RKO (cell line): ENCODE results near the gene LDLRAP1.

Source experiments
- DNase-seq: peaks from one replicate; pipeline ENCODE4 v3.0.0-alpha.2; 2016; ENCODE audit warnings: low spot score

Gene LDLRAP1

DNA sequence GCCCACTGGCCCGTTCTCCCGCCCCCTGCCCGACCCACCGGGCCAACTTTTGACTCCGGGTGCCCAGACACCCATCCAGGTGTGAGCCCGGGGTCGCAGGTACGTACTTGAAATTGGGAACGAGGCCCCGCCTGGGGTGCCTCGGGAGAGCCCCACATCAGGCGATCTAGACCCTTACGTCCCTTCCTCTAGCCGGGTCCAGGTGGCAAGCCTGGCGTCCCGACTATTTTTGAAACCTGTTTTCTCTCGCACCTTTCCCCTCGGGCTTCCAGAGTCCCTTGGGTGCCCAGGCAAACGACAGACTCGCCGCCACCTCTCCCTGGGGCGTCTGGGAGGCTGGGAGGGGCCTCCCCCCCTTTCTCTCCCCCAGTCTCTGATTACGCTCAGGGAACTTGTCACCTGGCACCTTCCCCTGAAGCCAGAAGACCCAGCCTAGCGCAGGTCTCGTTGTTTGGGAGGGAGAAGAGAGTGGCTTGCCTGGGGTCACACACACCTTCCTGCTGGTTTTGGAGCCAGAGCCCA, 898 bp downstream of the LDLRAP1 start:
- no peak for DNase-seq

DNA sequence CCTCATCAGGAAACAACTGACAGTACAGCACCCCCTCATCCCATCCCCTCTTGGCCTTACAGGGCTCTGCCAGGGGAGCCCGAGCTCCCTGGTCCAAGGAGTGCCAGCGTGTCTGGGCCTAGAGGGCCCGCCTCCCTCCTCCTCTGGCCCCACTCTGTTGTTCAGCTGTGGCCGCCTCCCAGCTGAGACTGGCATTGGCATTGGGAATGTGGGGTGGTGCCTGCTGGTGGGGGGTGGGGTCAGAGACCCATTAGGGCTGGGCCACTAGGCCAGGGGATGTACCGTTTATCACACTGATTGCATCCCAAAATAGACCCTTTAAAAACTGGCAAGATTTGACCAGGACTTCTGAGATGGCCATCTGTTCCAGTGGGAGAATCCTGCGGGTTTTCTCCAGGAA, 1.4 kb downstream of the LDLRAP1 start:
- peak; percentile 18 for DNase-seq

DNA sequence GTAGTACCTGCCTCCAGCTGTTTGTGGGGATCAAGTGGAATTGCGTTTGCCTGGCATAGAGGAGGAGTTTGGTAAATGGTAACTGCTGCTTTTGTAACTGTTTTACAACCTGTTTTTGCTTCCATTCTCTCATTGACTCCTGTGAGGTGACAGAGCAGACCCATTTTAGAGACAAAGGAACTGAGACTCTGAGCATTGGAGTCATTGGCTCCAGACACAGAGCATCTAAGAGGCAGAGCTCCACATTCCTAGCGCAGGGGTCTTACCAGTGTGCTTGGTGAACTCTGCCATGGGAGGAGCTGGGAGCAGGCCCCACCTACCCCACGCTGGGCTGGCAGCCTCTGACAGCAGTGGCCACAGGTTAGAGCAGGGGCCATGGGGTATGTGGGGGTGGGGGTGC, 2.4 kb downstream of the LDLRAP1 start:
- DNase-seq: no peak

DNA sequence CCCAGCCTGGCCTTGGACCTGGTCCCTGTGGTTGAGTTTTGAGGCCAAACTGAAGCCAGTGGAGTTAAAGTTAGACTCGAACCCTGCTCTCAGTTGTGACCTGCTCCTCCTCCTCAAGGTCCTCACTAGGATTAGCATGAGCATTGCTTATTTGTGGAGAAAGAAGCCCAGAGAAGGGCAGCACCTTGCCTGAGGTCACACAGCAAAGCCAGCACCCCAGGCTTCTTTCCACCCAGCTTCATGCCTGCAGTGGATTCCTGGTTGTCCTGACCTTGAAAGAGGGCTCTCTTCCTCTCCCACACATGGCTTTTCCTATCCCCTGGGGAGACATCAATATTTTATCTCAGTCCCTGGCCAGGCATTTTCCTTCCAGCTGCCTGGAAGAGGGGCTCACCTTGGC, 2.8 kb downstream of the LDLRAP1 start:
- DNase-seq: no peak

DNA sequence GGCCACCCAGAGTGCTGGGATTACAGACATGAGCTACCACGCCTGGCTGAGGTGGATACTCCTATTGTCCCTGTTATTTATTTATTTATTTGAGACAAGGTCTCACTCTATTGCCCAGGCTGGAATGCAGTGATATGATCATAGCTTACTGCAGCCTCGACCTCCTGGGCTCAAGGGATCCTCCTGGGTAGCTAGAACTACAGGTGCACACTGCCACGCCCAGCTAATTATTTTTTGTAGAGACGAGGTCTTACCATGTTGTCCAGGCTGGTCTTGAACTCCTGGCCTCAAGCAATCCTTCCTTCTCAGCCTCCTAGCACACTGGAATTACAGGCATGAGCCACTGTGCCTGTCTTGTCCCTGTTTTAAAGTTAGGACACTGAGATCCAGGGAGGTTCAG, 5.2 kb downstream of the LDLRAP1 start:
- no peak for DNase-seq

DNA sequence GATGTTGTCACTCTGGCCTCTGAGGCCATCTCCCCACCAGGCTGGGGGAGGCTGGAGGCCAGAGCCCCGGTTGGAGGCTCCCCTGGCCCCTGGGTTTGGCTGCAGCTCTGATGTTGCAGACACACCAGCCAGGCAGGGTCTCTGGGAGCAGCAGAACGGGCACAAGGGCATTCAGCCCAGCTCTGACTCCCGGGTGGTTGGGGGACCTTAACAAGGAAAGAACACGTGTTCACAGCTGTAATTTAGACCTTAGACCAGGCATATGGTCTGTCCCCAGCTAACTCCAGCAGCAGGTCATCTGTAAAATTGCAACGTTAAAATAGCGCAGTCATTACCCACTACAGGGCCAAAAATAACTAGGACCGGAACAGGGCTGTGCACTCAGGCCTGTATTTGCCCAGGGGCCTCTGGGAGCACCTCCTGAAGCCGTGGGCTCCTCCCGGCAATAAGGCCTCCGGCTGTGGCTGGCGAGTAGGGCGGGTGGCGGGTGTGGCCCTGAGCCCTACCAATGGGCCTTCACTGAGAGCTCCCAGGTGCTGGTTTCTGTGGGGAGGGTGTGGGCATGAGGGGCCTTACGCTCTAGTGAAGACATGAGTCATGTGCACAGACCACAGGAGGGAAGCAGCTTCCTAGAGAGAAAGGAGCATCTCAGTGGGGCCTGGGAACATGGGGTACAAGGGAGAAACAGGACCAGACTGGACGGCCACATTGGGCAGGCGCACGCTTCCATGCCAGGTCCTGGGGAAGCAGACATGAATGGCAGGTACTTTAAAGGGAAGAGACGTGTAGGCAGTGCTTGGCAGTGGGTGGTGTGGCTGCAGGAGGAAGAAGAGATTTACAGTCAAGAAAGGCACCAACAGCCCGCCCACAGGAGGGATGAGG, 6.1 kb downstream of the LDLRAP1 start:
- no peak for DNase-seq

DNA sequence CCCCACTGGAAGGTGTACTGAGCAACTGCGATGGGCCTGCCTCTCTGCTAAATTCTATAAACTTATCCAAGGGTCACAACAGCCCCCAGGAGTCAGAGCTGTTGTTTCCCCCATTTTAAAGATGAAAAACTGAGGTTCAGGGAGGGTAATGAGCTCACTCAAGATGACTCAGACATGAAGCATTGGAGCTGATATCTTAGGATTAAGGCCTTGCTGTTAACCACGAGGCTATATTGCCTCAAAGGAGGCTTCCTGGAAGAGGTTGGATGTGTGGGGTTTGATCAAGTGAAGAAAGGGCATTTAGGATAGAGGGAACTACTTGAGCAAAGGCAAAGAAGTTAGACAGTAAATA, 6.7 kb downstream of the LDLRAP1 start:
- peak; percentile 34 for DNase-seq

DNA sequence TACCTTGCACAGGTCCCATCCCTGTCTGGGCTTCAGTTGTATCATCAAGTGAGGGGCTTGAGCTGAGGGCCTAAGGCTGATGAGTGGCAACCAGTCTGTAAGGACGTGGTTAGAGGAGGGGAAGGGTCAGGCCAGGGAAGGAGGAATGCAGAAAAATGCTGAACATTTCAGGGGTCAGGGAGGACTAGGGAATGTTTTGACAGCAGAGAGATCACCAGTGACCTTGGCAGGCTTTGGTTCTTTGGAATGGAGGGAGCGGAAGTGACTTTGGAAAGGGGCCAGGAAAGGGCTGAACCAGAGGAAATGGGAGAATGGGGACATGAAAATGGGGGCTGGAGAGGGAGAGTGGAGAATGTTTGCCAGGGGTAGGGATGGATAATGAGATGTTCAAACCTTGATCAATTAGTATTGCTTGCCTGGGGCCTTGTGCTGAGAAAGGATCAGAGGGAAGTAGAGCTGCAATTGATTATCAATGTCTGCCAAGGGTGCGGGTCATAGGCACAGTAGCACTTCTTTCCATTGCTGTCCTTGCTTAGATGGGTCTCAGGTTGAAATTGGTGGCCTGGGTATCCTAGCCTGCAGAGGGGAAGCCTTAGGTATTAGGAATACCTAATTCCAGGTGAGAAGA, 7.4 kb downstream of the LDLRAP1 start:
- DNase-seq: no peak

DNA sequence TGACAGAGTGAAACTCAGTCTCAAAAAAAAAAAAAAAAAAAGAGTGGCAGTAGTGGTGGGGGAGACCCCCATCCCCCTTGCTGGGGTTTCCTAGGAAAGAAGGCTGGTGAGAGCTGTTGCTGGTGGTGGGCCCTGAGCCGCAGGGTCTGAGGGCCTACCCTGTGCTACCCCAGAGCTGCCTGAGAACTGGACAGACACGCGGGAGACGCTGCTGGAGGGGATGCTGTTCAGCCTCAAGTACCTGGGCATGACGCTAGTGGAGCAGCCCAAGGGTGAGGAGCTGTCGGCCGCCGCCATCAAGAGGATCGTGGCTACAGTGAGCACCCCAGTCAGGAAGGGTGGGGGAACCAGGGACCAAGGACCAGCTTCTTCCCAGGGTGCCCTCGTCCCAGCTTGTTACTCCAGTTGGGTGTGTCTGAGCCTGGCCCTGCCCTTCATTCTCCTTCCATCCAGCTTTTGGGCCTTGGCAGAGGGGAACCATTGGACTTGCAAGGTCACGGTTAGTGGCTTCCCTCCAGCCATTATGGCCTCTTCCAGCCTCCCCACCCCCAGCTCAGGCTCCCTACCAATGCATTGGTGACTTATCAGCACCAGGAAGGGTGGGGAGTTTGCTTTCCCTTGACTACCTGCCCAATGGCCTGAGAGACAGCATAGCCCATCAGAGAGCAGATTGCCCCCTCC, 10.5 kb downstream of the LDLRAP1 start:
- no peak for DNase-seq

DNA sequence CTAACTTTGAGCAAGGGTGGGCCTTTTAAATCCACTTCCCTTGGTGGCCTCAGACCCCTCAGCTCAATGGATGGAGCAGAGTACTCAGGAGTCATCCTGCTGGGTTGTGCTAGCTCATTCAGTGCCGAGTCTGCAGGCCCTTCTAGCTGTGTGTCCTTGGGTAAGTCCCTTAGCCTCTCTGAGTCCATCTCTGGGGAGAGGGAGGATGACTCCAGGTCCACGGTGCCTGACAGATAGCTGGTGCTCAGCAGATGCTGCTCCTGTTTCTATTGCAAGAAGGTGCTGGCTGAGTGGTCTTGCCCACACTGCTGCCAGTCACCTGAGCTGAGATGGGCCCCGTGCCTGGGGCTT, 11.0 kb downstream of the LDLRAP1 start:
- DNase-seq: no peak

DNA sequence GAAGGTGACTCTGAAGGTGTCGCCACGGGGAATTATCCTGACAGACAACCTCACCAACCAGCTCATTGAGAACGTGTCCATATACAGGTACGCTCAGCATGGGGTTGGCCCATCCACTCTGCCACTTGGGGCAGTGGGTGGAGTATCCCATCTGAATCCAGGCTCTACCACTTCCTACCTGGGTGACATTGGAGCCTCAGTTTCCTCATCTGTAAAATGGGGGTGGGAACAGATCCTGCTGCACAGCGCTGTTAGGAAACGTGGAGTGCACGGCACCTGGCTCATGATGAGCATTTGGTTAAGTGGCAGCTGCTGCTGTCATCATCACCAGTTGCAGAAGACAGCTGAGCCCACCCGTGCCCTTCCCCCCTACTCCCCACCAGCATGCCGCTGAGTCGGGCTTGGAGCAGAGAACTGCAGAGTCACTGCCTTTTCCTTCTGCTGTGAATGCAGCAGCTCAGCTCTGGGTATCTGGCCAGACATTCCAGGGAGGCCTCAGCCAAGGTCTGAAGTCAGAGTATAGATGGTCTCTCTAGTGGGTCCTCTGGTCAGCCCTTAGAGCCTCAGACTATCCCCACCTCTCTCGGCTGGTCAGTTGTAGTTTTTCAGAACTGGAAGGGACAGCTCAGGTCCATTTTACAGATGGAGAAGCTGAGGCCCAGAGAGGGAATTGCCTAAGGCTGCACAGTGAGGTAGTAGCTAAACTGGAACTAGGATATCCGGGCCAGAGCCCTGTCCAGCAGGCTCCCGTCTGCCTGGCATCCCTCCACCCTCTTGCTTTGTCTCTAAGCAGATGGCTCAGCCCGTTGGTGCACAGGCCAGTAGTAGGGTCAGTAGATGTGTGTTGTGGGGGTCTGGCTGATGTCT, 11.7 kb downstream of the LDLRAP1 start:
- no peak for DNase-seq

DNA sequence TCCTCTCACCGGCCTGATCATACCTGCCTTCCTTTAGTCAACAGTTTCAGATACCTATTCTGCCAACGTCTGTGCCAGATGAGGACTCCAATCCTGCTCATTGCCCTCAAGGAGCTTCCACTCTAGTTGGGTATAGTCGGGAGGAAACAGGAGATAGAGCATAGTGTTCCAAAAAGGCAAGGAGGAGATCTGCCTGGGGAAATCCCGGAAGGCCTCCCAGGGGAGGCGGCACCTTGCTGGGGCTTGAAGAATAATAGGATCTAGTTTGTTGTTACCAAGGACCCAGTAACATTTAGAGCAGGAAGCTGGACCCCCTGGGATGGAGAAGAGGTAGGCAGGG, 12.3 kb downstream of the LDLRAP1 start:
- DNase-seq: no peak

DNA sequence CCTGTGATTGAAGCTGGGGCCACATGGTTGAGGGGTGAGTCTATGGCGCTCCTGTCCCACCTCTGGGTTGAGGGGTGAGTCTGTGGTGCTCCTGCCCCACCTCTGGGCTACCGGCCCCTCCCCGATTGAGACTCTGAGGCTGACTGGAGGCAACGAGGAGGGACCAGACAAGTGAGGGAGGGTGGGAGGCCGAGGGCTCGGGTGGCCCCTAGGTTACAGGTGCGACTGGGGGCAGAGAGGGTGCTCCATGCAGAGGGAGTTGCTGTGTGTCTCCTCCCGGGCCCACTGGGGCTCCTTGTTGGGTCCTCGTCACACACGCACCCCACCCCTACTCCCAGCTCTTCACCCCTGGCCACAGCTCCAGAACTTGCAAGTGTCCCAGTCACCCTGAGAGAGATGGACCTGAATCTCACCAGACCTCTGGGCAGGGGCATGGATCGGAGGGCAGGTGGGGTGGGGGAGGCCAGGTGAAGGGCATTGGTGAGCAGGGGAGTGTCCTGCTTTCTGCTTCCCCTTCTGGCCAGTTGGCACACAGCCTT, 12.8 kb downstream of the LDLRAP1 start:
- no peak for DNase-seq

DNA sequence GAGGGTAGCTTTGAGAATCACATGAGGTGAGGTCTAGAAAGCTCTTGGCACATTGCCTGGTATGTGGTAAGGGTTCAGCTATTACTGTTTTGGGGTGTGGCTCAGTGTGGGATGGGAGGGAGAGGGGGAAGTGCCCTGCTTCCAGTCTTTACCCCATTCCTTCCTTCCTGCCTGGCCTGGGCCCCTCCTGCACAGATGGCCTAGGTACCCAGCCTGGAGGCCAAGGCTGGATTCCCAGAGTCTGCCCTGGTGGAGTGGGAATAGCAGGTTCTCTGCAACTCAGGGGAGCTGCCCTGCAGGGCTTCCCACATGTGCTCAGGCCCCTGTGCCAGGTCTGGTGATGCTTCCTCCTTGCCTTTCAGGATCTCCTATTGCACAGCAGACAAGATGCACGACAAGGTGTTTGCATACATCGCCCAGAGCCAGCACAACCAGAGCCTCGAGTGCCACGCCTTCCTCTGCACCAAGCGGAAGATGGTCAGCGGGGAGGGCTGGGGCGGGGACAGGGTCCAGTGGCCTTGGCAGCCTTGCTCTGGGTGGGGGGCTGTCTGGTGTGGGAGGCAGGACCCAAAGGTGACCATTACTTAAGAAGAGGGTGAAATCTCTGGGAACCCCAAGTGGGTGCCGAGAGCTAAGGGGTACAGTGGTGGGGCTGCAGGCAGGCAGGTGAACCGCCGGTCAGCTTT, 13.5 kb downstream of the LDLRAP1 start:
- no peak for DNase-seq

DNA sequence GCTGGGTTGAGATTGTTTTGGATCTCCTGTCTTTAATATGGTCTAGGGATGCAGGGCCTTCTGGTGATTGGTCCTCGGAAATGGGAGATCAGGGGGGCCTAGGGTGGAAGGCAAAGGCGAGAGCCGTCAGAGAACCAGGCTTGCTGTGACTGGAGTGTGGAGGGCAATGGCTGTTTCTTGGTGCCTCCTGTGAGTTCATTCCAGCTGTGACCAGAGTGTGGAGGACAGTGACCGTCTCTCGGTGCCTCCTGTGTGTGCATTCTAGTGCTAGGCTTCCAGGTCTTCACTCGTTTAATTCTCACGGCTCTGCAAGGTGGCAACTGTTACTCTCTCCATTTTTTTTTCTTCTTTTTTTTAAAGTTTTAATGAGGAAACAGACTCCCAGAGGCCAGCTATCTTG, 14.1 kb downstream of the LDLRAP1 start:
- no peak for DNase-seq

DNA sequence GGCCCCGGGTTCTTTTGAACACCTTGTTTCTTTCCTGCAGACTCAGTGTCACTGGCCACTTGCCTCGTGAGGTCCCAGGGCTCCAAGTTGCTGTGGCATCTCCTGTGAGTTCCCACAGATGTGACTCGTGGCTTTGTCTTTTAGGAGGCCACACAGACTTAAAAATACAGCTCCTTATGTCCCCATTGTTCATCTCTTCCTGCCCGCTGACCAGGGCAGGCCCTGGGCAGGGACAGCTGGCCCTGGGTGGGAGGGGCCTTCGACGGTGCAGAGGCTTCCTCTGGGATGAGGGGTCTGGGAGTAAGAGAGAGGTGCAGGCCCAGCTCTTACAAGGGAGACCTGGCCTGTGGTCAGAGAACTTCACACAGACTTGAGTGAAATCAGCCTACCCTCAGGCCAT, 15.6 kb downstream of the LDLRAP1 start:
- no peak for DNase-seq

DNA sequence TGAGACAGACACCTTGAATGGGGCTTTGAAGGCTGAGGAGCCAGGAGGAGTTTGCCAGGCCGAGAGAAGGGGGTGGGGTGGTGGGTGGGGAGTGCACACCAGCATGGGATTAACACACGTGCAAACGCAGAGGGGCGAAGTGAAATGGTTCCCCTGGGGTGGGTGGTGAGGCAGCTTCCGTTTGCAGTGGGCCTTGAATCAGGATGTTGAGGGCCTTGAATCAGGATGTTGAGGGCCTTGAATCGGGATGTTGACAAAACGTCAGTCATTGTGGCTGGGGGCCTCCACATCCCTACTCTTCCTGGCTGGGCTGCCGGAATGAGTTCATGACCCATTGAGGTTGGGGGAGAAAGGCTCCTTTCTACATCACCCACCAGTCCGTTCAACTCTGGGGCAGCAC, 16.6 kb downstream of the LDLRAP1 start:
- no peak for DNase-seq

DNA sequence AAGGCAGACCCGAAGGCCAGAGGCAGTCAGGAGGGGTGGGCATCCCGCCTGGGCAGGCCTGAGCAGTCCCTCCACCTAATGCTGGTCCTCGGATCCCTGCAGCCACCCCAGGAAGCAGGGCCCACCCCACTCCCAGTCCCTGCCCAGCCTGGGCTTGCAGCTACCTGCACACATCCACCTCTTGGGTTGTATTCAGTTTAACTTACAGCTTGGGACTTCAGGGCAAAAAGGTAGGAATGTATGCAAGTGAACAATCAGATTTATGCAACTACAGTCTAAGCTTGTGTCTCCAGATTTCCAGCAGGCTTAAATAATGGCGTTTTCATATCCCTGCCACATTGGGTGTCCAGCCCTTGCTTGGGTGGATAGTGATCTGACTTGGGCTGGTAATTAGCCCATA, 17.4 kb downstream of the LDLRAP1 start:
- DNase-seq: no peak

DNA sequence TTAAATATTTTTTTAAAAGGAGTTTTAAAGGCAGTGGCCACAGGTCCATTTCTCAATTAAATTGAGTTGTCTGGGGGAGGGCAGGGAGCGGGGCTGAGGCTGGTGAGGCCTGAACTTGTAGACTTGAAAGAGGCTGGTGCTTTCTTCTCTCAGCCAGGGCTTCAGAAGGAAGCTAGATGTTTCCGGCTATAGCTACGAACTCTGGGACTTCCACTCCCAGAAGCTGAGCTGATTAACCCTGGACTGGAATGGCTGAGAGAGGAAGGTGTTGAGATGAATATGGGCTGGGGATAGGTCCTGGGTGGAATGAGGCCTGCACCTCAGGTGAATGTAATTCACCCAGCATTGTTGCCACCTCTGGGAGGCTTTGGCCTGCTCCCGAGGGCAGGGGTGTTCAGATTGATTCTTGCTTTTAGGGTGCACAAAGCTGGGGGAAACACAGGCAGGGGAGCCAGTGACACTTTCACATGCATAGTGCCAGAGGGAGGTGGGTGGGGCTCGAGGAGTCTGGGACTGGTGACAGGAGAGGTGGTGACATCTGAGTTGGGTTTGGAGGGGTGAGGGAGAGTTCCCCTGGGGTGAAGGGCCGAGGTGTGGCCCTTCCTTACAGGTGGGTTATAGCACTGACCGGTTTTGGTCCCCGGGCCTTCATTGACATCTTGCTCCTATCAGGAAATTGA, 18.2 kb downstream of the LDLRAP1 start:
- DNase-seq: no peak

DNA sequence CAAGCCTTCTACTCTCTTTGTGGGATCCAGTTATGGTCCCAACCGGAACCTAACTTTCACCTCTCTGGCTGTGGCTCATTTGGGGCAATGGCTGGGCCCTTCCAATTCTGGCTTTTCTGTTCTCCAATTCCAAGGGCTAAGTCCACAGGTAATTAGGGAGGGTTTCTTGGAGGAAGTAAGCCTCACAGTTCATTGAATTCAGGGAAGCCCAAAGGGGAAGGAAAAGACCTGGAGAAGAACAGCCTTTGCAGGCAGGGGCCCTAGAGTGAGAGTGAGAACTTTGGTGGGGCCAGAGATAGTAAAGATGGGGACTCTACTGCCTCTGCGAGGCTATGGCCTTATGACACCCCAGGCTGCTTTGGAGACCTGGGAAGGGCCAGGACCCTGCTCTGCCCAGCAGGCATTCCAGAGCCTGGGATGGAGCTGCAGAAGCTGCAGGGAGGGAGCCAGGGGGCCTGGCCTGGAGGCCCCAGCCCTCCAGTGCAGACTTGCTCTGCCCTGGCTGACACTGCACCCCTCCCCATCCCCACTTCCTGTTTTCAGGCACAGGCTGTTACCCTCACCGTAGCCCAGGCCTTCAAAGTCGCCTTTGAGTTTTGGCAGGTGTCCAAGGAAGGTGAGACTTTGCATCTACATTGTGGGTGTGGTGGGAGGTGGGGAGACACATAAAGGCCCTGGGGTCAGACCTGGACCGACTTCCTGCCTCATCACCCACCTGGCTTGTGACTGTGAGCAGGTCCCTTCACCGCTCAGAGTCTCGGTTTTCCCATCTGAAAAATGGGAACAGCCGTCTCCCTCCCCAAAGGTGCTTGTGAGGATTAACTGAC, 18.9 kb downstream of the LDLRAP1 start:
- no peak for DNase-seq
